Ecto neural progenitor cell (in vitro differentiated cells): Measurements from ENCODE around the gene AP1S1.
"Not testable (repeated sequence)": the region's sequence is repeated elsewhere in the genome, so short reads cannot be mapped to it uniquely, and the experiment has no call there.

ENCODE experiments used
- DNase-seq: peaks from one replicate; pipeline ENCODE4 v3.0.0-alpha.2; 2018; ENCODE audit warnings: low spot score

The AP1S1 gene

GRCh38 chr7:101201695-101202602 is 47.7 kb downstream of the AP1S1 start:
- no peak for DNase-seq

DNA sequence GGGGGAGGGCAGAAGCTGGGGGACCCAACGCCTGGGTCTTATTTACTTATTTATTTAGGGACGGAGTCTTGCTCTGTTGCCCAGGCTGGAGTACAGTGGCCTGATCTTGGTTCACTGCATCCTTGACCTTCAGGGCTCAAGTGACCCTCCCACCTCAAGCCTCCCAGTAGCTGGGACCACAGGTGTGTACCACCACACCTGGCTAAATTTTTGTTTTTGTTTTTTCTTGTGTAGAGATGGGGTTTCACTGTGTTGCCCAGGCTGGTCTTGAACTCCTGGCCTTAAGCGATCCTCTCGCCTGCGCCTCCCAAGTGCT is 48.3 kb downstream of the AP1S1 start:
- no peak for DNase-seq

DNA sequence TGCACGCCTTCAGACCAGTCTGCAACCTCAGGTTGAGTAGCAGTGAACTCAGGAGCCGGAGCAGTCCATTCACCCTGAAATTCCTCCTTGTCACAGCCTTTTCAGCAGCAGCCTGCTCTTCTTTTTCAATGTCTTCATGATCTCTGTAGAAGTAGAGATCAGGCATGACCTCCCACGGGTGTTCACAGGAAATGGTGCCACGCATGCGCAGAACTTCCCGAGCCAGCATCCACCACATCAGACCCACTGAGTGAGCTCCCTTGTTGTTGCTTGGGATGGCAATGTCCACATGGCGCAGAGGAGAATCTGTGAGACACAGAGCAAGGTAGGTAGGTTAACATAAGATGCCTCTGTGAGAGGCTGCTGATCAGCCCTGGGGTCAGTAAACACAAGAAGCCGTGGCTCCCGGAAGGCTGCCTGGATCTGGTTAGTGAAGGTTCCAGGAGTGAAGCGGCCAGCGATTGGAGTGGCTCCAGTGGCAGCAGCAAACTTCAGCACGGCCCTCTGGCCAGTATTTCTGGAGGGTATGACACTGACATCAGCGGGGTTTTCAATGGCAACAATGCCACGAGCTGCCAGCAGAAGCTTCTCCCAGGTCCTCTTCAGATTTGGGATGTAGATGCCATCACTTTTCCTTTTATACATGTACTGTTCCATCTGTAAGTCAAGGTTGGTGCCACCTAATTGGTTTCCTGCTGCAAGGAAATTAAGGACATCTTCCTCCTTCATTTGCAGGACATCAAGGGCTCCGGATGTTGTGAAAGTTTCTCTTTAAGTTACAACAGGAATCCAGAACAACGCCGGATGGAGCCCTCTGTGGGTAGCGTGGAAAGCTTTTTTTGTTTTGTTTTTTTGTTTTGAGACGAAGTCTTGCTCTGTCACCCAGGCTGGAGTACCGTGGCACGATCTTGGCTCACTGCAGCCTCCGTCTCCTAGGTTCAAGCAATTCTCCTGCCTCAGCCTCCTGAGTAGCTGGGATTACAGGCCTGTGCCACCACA is 49.8 kb downstream of the AP1S1 start:
- not testable (repeated sequence) for DNase-seq

- DNase-seq: no peak
These were observed 51.8 kb downstream of the AP1S1 start for GRCh38 chr7:101205901-101206664.

GRCh38 chr7:101206665-101207042 is 52.4 kb downstream of the AP1S1 start:
- DNase-seq: no peak

DNA sequence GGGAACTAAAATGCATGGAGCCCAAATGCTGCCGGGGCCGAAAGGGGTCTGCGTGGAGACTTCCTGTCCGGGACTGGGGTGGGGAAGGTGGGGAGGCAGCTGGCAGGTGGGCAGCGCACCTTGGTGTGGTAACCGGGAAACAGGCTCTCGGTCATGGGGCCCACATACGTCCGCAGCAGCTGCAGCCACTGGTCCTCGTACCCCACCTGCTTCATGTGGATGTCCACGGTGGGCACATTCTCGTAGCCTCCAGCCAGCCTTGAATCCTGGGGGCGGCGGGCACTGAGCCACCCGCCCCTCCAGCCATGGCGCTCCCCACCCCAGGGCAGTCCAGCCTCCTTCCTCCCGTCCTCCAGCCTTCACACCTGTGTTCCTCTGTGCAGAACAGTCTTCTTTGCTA is 53.2 kb downstream of the AP1S1 start:
- no peak for DNase-seq

DNA sequence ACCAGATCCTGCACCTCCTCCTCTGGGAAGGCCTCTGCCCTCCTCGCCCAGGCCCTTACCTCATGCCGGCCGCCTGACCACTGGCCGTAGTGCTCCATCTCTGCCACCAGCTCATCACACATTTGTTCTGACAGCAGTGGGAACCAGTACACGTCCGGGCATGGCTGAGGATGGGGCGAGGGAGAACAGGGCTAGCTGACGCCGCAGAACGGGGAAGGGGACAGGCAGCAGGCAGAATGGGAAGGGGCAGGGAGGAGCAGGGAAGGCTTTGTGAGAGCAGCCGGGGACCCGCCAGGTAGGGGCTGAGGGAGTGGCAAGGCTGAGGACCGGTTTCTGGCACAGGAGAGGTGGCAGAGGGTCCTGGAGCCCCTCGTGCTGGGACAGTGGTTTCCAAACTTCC is 54.5 kb downstream of the AP1S1 start:
- DNase-seq: no peak

DNA sequence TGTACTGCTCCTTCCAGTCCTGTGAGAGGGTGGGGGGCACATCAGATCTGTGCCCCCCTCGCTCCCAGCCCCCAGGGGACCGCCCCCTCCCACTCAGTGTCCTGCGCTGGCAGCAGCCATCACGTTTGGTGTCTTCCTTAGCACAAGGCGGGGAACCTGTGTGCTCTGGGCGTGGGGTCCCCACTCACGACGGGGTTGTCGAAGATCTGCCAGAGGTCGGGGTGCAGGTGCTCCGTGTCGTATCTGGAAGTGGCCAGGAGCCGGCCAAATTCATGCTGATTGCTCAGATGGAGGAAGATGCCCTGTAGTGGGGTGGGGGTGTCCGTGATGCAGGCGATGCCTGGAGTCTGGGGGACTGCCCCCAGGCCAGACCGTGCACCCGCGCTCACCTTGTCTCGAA is 55.9 kb downstream of the AP1S1 start:
- DNase-seq: no peak
